SKM-1 treated with dmso at 0.1 percent for 144 hours (cell line): ENCODE measurements around the gene PDE4D.

ENCODE experiments used
- DNase-seq: peaks from one replicate; lab custom pipeline; 2025; ENCODE audit not compliant: unreplicated experiment; lab: John Stamatoyannopoulos, UW

Gene PDE4D

DNA sequence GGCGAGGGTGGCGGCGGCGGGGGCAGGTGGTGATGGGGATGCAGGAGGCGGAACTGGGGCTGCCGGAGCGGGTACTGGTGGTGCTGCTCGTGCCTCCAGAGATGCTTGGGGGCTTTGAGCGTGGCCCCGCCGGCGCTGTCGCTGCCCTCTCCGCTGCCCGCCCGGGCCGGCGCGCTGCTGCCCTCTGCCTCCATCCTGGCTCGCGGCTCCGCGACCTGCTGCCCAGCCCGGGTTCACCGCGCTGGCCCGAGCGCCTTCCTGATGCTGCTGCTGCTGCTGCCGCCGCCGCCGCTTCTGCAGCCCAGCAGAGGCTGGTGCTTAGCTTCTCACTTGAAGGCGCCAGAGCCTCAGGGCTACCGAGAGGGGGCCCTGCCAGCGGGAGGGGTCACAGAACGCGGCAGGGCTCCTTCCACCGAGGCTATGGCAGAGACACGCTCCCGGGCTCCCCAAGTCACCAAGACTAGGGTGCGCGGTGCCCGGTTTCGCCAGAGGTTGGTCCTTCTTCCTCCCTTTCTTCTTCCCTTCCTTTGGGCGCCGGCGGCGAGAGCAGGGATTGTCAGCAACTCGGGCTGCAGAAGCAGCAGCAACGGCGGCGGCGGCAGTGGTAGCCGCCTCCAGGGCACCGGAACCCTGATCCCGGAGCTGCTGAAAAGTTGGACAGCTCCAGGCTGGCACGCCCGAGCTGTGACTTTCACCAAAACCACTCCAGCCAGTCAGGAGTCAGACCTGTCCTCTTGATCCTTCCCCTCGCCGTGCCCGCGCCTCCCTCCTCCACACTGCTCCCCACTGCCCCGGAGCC lies at the start of gene PDE4D:
Gene PDE4D (minus strand): TSS at position 298 of the 799 bp plus-strand sequence.
- DNase-seq, result no peak

DNA sequence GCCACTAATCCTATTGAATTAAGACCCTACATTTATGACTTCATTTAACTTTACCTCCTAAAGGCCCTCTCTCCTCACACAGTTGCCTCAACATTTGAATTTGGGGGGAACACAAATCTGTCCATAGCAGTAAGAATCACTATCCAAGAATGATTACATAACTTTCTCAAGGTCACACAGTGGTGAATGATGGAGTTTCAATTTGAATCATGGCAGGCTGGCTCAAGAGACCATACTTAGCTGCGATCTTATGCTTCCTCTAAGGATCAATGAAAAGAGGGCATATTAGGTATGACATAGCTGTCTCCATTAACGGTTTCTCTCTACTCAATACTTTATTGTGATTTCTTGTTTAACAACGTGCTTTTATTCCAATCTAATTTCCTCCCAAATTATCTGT lies 44.1 kb upstream of the PDE4D start:
- DNase-seq, result no peak

DNA sequence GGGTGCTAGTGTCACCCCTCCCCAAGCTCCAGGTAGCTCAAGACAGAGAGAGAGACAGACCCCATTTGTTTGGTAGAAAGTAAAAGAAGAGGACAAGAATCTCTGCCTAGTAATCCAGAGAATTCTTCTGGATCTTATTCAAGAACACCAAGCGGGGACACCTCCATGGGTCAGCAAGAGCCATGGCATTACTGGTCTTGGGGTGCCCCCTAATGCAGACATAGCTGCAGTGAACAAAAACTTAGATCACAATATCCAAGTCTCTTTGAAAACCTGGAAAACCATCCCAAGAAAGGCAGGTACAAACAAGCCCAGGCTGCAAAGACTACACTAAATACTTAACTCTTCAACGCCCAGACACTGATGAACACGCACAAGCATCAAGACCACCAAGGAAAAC lies 29.9 kb upstream of the PDE4D start:
- DNase-seq, result no peak

DNA sequence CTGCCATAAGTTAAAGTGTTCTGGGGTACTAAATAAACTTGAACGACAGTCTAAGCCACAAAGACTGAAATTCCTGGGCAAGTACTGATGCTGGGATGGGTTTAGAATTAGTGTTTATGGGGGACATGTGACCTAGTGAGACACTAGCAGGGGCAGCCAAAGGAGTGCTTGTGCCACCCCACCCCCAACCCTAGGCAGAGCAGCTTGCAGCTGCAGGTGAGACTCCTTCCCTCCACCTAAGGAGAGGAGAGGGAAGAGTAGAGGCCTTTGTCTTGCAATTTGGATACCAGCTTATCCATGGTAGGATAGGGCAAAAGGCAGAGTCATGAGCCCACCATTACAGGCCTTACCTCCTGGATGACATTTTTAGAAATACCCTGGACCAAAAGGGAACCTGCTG lies 28.7 kb upstream of the PDE4D start:
- no peak for DNase-seq

DNA sequence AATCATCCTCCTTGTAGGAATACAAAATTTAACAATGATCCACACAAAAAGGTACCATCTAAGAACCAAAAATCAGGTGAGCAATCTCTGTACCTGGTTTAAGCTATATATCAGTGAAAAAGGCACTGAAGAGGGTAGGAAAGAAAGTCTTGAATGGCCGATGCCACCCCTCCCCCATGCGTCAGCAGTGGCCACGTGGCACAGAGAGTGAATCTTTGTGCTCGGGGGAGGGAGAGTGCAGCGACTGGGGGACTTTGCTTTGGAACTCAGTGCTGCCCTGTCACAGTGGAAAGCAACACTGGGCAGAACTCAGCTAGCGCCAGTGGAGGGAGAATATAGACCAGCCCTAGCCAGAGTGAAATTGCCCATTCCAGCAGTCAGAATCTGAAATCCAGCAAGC lies 28.3 kb upstream of the PDE4D start:
- DNase-seq, result no peak

DNA sequence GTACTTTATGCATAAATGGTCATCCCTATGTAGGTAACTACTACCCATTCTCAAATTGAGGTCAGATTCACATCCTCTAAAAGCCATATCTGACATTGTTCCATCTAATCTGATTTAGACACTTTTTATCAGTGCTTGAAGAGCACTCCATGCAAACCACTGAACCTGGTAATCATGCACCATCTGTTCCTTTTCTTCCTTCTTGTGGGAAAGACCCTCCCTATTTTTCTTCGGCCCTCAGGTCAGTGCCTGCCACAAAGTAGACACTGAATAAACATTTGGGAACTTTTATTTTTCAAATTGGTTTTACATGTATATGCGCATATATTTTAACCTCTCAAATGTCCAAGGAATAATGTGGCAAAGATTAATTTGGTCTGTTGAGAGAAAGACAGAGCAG lies 26.0 kb upstream of the PDE4D start:
- no peak for DNase-seq

DNA sequence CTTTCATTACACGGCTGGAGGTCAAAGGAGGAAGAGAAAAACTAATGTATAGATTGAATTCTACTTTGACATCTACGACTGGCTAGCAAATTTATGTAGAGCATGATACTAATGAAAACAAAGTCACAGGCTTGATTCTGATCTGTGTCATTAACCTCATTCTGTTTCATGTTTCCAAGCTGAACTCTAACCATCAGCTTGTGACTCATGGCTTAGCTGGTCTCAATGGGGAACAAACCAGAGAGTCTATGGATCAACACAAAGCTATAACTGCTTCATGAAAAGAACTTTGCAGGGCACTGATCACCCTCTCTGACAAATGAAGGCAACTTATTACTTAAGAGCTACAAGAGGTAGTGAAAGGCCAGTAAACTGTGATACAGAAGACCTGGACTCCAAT lies 23.6 kb upstream of the PDE4D start:
- no peak for DNase-seq

DNA sequence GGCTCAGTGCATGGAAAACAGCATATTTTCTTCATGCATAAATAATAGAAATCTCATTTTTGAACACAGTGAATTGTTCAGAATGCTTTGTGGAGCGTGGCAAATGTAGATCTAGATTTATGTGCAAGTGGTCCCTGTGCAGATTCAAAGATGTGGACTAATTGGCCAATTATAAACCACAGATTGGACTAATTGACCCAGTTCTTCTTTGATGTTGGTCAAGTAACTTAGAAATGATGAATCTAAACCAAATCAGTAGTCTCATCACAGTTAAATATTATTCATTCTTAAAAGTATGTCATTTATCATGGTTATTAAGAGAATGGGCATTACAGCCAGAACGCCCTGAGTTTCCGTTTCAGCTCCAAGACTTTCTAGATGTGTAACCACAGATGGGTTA lies 11.7 kb upstream of the PDE4D start:
- DNase-seq, result no peak

DNA sequence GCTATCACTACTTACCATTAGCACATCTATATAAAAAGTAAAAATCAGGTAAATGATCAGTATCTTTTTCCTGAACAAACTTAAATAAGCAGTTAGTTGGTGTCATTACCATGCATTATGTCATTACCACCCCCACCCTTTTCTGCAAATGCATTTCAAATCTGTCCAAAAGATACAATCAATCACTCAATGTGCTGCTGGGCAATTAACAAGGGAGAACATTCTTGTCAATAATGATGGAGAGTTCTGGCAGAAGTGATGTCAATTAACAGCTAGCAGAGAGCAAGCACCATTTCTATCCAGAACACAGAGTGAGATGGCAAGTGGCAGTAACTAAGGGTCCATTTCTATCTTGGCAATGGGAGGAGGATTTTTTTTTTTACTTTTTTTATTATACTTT lies 3.5 kb upstream of the PDE4D start:
- no peak for DNase-seq

DNA sequence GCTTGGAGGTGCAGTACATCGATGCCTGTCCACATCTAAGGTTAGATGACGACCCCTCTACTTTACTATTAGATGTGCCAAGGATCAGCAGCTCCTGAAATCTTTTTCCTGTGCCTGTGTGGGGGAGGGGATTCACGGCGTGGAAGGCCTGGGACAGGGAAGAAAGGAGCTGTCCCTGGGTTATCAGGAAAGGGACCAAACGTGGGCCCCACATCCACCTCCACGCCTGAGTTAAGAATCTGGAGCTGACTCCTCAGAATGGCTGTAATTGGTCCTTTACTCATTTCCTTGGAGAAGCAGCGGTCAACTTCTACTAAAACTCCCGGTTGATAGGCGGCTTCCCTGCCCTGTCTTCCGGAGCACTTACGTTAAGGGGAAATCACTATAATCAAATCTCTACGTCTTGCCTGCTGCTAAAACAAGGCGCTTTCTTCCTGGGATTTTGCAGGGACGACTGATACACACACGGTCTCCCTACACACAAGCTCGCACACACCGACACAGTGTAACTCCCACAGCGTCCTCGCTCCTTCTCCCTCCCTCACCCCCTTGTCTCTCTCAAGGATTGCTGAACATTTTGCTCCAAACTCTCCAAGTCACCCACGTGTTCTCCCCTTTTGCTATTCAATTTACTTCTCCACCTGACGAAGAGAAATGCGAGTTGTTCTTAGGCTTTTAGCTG lies 1.4 kb downstream of the PDE4D start:
- DNase-seq, result no peak

DNA sequence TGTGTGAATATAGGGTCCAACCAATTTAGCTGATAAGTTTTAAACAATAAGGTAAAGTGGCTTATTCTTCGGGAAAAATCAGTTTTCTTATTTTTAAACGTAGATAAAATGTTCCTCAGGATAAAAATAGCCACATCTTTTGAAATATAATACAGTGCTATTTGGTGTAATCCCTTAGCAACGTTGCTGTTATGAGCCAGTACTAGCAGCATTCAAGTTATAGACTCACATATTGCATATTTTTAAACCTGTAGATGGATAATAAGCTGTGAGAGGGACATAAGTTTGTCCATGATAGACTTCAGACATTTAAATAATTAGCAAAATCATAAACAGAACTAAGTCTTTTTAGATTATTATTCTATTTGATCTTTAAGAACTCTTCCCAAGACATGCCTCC lies 6.3 kb downstream of the PDE4D start:
- DNase-seq, result no peak

DNA sequence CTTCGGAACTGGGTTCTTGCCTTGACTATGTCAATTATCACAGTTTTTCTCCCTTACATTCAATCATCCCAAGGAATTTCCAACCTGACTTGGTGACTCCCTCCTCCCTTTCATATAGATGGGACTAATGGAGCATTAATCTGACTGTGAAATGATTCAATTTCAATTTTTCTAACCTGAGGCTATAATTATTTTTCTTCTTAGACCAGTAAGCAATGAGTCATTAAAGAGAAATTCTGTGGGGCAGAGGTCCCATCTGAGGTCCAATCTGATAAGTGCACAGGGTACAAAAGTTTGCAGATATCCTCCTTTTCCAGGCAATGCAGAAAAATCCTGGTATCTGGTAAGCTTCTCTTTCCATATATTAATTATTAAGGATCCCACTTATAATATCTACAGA lies 18.9 kb downstream of the PDE4D start:
- no peak for DNase-seq

DNA sequence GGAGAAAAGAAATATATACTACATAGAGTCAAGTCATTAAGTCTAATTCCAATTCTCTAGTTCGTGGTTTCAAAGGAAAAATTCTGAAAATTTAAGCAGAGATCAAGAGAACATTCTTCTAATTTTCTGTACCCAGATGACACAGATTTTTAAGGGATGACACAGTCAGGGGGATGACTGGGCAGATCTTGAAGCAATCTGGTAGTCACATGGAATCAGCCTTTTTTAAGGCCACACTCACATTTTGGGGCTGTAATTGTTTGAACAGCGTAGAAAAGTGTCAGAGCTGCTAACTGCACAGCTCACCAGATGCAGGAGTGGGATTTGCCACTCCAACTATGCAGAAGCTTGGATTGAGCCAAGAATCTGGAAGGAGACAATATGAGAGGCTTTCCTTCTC lies 20.4 kb downstream of the PDE4D start:
- DNase-seq, result no peak

DNA sequence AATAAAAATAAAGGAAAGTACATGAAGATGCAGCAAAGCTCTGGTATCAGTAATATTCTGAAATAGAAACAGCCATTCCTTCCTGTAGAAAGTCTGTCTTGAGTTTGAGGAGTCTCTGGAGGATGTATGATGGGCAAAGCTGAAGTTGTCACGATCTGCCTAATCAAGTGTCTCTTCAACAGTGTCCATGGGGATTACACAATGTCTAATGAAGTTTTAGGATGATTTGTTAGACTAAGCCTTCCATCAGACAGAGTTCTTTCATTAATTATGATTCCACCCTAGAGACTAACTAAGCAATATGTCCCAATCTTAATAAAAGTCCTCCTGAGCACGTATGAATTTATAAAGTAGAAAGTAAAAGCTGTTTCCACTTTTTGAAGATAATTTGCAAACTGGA lies 26.9 kb downstream of the PDE4D start:
- no peak for DNase-seq

DNA sequence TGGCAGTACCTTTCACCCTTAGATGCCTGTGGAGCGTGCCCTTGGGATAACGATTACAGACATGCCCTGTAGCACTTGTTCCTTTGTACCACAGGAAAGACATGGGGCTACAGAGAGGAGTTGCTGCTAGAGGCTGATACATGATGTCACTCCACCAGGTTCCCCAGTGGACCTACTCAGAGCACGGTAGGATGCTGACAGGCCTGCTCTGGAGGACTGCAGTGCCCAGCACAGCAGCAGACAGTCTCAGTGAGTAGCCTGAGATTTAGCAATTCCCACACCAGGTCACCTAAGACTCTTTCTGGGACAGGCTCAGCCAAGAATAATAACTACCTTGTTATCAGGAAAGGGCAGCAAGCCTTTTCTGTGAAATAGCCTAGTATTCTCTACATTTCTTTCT lies 28.8 kb downstream of the PDE4D start:
- no peak for DNase-seq

DNA sequence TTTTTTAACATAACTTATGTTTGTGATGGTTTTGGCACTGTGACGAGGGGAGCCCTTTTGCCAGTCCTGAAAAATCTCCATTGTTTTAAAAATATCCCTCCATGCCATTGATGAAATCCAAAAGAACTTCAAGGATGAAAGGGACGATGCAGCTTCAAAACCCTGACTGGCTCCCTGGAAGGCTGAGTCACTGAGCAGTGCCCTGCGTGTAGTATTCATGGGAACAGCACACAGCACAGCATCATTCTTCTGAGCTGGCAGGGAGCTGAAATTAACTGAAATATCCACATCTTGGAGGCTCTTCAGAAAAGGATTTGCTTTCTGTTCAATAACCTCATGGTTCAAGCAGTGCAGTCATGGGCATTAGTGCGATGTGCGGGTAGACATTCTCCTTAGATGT lies 29.7 kb downstream of the PDE4D start:
- DNase-seq, result no peak

DNA sequence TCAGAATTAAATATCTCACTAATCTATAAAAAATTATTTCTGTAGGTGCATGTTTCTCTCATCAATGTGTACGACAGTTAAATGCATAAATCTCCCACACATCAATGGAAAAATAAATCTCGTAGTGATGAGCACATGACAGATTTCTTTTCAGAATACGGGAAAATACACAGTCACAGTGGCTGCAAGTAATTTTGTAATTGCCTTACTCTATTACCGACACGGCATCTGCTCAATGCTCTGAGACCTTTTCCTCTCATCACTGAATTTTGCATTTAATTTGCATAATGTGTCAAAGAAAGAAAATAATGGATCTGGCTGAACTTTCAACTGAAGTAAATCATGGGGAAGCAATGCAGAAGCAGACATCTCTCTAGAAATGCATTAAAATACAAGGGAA lies 37.2 kb downstream of the PDE4D start:
- DNase-seq, result no peak

DNA sequence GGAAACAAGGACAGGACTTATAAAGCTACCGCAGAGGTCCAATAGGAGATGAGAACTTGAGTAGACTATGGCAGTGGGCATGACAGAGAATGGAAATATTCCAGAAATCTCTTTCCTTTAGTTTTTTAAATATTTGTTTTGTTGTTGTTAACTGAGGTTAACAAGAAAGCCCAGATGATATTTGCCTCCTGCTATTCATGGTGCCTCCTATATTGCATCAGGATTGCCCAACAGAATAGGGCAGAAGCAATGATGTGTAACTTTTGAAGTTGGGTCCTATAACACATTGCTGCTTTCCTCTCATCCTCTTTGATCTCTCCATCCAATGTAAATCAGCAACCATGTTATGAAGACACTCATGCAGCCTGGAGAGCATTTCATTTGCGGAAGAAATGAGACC lies 42.8 kb downstream of the PDE4D start:
- DNase-seq, result no peak

DNA sequence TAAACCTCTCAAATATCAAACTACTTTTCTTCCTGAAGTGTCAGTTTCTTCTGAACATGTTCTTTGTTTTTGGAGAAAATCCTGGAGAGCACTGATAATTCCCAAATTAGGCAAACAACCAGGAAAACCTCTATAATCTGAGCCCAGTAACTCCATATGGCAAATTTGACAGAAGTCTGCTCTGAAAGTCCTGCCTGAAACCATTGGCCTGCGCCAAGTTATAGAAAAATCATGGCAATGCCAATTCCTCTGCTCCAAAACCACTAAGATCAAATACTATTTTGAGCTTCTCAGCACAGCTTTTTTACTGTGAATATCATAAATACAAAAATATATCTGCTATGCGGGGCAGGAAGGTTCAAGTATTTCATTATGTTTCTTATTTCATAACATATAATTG lies 45.9 kb downstream of the PDE4D start:
- DNase-seq, result no peak

DNA sequence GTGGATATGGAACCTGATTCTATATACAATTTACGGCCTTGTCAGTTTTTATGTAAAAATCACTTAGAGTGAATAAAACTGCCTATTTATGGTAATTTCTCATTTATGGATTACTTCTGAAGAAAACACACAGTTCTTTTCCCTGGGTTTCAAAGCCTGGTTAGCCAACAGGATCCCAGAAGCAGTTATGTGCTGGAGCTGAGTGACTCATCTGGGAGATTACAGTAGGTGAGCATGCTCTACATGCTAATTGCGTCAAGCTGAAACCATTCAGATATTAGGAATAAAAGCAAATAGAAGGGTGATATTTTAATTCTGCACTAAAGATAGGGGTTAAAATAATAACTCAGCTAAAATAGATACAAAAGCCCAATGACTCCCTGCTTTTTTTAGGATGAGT lies 47.8 kb downstream of the PDE4D start:
- DNase-seq, result no peak

DNA sequence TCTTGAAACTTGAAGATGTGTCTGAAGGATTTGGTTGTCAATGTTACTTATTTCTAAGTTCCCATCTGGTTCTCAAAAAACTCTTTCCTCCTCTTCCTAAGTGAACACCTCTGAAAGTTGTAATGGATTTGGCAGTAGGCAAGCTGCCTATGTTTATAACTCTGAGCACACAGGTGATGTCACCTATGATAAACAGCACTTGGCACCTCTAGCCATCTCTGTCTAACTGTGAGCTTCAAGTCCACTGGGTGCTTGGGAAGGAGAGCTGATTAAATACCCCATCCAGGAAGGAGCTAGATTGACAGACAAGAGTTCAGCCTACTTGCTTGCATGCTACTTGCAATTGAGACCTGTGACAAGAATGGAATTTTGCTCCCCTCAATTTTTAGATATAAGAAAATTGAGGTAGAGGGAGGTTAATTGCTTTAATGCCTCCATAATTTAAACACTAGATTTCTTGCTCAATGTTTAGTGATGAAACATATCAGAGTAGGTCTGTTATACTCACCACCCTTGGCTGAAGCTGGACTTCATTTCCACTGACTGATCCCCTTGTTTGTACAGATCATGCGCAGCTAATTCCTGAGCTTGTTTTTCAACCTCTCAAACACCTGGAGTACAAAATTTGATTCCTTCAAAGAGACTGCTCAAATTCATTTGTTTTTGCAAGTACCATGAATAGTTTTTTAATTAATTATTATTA lies 49.9 kb downstream of the PDE4D start:
- DNase-seq, result no peak

DNA sequence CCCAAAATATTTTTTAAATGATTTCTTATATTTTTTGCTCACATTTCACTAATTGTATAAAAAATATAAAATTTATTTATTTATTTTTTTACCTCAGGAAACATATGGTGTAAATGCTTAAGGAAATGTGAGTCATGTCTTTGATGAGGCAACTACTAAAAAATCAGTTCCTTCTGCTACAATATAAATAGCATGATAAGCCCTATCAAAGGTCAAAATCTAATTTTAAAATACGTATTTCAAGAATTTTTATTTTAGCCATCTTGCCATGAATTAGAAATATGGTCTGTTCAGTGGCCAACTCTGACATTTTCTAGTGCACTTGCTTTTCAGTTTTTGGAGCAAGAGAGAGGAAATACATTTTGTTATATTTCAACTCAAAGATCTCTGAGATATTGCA lies 50.5 kb downstream of the PDE4D start:
- DNase-seq, result no peak
